Stimulated activated CD8-positive, alpha-beta memory T cell treated with anti-CD3 and anti-CD28 coated beads, Interleukin-4, amount 100 ng/mL, for 24 hours (primary cell): ENCODE measurements around the gene FAM234B.
"Not testable (repeated sequence)": the region's sequence is repeated elsewhere in the genome, so short reads cannot be mapped to it uniquely, and the experiment has no call there.

Experiments
- DNase-seq: peaks from one replicate; pipeline ENCODE4 v3.0.0-alpha.2; 2020; ENCODE audit warnings: low read depth

FAM234B gene

DNA sequence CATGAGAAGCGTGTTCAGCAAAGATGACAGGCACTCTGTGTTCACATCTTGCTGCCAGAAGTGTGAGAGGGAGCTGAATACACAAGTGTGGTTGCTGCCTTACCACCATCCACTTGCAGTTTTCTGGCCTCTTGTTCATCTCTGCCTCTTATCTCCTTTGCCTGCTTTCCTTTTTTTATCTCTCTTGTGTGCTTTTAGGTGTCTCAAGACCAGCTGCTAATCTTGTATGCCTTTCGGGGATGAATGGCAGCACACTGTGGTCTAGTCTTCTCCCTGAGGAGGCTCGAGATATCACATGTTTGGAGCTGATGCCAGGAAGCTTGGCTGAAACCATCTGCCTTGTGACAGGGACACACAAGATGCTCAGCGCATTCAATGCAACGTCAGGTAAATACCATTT lies 17.2 kb downstream of the FAM234B start:
- no peak for DNase-seq

DNA sequence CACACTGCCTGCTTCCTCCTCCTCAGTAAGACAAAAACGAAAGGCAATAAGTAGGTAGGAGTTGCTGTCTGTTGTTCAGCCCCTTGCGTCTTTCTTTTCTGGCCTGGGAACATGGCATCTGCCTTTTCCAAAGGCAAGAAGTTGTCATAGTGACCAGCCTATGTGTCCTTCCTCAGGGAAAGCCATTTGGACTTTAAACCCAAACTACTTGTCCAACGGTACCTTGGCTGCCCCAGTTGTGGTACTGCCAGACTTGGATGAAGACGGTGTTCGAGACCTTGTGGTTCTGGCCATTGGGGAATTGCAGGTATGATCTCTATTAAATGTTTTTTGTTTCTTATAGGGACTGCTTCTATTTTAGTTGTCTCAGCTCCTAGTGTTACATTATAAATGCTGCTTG lies 18.5 kb downstream of the FAM234B start:
- DNase-seq, result no peak

DNA sequence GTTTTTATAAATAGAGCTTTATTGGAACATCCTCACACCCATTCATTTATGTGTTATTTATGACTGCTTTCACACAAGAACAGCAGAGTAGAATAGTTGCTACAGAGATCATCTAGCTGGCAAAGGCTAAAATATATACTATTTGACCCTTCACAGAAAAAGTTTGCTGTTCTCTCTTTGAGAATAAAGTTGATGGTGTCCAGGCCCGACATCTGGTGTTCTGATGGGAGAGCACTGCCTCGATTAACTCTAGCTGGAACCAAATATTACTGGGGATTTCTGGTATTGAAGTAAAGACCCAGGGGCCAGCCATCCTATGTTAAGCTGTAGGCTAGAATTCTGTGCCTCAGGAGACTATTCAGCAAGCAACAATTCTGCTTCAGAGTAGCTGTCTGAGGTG lies 21.8 kb downstream of the FAM234B start:
- no peak for DNase-seq

DNA sequence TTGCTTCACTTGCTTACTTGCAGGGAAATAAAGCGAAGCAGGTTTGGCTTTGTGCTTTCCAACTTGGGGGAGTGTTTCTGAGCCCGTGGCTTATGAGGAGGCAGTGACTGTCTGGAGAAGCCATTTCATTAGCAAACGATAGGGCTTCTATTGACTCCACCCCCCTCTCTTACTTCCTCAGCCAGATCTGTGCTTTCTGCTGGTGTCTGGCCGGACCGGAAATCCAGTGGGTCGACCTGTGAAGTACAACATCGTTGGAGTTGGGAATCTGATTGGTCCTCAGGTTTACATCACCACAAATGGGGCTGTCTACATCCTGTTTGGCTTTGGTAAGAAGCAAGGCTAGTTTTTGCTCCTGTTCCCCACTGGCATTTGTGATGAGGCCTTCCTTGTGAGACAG lies 22.3 kb downstream of the FAM234B start:
- no peak for DNase-seq

DNA sequence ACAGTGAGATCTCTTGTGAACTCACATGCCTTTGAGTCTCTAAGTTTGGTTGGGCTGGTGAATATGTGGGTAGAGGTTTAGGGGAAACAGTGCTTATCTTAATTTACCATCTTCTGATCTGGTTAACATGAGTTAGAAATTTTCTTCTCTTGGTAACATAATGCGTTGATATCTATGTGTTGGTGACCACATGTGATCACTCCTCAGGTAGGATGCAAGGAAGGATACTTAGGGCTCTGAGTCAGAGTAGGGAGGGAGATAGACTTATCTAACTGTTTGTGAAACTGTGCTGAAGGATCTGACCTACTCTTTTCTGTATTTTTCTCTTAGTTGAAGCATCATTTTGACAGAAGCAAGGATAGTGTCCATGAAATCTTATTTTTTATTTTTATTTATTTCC lies 23.1 kb downstream of the FAM234B start:
- no peak for DNase-seq

DNA sequence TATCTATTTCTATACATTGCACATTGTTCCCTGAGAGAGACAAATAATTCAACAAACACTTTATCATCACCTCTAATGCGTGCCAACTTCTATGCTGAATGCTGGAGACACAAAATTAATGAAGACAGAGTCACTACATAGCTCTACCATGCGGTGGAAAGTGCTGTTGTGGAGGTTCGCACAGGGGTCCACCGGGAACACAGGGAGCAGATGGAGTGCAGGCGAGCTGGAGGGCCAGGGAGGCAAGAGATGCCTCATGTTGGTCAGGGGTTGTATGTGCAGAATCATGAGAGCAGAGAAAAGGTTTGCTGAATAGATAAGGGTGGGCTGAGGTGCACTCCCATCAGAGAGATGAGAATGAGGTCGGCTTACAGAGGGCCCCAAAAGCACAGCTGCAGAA lies 25.2 kb downstream of the FAM234B start:
- no peak for DNase-seq

DNA sequence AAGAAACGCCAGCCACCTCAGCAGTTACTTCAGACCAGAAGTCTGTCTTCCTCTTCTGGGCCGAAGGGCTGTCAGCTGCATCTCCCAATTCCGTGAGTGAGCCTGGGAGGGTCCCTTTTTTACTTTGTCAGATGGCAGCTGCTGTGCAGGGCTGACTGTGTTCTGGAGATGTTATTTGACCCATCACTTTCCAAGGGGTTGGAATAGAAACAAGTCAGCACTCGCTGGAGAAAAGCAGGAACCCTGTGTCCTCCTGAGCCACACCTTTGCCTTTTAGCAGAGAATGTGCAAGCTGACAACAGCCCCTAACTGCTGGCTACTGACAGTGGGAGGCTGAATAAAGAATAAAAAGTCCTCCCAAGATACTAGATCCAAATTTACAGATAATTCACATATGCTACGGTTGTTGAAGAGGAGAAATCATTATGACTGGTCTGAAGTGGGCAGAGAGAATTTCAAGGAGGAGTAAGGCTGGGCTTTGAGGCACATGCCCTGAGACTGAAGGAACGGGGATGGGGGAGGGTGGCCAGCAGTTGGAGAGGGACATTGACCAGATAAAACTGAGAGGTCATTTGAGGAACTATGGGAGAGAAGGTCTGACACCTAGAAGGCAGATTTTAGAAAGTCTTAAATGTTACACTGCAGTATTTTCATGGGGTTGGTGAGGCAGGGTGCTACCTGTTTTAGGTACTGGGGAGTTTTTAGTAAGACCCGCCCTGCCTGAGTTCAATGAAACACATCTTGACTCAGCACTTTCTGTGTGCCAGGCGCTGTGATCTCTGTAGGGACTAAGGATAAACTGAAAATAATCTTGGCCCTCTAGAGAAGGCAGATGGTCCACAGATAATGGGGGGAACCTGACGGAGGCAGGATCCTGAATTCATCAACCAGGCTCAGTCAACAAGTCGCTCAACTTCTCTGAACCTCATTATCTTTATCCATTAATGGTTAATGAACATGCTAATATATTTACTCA lies 27.4 kb downstream of the FAM234B start:
- no peak for DNase-seq

DNA sequence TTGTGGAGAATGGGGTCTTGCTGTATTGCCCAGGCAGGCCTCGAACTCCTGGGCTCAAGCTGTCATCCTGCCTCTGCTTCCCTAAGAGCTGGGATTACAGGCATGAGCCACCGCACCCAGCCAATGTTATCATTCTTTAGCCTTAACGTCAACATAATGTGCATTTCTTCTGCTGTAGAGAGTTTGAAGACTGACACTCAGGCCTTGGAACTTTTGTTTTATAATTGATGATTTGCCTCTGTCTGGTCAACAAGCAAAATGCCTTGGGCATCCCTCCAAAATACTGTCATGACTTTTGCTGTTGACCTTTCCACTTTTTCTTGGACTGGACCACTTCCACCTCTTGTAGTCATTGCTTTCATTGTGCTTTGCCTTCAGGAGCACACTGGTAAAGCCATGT lies 29.0 kb downstream of the FAM234B start:
- DNase-seq, result no peak

DNA sequence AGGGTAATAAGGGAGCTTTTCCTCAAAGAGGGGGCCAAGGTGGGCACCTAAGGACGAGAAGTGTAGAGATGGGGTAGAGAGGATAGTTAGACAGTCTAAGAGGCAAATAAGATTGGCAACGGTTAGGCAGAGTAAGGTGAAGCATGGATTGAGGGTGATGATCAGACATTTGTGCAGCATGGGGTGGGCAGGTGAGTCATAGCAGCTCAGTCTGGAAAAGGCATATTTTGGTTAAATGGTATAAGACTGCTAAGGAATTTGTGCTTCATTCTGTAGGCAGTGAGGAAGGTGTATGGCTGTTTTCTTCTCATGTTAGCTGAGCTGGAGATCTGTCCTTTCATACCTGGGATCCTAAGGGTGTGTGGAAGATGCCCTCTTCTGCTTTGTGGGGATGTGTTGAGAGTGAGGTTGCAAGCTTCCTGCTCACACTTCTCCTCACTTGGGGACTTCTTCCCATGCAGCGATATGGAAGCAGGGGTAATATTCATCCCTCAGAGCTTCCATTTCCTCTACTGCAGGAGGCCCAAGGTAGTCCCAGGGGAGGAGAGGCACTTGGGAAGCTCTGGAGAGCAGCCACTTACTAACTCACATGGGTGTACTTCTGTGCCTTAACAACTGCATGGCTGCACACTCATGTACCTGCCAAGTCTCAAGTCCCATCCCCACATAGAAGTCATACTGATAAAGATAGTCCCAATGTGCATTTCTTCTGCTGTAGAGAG lies 30.4 kb downstream of the FAM234B start:
- no peak for DNase-seq

DNA sequence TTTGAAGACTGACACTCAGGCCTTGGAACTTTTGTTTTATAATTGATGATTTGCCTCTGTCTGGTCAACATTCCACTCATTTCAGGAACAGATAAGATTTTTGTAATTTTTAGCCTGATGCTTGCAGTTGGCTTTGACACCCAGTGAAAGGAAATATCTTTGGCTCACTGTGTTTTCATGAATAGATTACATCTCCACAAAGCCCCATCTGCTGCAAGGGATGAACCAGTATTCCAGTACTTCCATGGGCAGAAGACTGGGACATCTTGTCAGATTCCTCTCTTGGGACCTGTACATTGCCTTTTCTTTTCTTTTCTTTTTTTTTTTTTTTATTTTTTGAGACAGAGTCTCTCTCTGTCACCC lies 30.9 kb downstream of the FAM234B start:
- DNase-seq, result no peak

DNA sequence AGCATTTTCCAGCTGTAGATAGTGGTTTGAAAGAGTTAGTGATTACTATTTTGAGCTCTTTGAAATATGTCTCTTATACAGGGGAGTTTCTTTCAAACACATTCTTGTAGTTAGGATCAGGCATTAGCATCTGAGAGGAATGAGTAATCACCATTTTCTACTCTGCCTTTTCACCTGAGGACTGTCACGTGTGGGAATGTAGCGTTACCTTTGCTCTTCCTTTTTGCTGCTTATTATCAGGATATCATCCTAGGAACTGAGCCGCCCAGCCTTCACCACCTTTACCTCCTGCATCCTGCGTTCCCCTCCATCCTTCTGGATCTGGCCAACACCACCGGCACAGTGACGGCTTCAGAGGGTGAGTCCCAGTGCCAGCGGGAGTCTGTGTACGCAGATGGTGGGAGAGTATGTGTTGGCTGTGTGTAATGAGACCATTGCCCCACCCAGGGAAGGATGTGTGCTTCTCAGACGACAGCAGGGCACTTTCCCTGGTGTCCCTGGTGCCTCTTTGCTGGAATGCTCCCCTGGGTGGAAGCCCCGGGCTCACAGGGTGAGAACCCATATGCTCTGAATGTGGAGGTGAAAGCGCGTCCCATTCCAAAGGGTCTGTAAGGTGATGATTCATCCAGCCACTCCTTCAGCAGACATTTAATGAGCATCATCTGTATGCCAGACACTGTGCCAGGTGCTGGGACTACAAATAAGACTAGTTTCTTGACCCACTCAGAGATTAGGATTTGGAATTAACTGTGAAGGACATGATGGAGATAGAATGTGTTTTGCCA lies 31.8 kb downstream of the FAM234B start:
- no peak for DNase-seq

DNA sequence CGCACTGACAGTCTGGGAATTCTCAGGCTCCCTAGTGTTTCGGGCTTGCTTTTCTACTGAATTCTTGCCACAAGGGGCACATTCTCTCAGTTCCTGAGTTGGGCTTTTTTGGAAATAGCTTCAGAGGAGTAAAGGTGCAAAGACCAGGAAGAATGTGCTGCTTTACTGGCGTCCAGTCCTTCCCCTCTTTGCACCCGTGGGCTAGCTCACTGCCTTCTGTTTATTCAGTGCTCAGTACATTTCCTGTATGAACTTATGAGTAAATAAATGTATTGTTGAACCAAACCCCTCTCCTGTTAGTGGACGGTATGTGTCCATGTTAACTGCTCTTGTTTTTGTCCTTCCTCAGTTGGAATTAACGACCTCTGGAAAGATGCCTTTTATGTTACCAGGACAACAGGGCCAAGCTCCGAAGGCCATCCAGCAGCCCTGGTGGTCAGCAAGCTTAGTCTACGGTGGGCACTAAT lies 35.3 kb downstream of the FAM234B start:
- DNase-seq, result no peak

DNA sequence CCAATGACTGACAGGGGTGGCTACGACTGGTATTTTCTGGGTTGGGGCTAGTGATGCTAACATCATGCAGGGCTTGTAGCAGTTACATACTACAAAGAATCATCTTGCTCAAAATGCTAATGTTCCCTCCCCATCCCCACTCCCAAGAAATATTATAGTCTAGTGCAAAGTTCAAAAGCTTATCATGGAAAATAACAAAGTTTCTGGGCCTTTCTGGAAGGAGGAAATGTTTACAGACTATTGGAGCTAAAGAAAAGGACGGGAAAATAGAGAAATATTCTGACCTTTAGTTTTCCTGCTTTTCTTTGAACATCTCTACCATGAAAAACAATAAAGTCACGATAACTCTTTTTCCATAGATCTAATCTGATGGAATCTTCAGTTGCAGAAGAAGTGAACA lies 36.1 kb downstream of the FAM234B start:
- no peak for DNase-seq

DNA sequence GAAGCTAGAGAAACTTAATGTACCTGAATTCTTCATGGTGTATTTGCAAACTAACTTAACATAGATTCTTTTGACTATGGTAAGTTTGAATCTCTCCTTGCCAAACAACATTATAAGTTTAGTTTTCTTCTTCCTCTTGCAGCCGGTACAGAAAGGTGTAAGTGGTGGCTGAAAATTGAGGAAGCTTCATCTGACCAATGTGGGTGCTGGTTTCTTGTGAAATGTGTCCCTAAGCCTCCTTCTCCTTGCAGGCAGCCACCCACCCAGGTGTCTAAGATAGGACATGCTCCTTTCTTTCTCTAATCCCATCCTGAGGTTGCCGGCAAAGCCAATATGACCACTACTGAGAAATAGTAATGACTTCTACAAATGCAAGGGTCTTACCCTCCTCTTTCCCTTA lies 38.7 kb downstream of the FAM234B start:
- no peak for DNase-seq

DNA sequence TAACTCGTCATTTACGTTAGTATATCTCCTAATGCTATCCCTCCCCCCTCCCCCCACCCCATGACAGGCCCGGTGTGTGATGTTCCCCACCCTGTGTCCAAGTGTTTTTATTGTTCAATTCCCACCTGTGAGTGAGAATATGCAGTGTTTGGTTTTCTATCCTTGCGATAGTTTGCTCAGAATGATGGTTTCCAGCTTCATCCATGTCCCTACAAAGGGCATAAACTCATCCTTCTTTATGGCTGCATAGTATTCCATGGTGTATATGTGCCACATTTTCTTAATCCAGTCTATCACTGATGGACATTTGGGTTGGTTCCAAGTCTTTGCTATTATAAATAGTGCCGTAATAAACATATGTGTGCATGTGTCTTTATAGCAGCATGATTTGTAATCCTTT lies 39.5 kb downstream of the FAM234B start:
- not testable (repeated sequence) for DNase-seq

DNA sequence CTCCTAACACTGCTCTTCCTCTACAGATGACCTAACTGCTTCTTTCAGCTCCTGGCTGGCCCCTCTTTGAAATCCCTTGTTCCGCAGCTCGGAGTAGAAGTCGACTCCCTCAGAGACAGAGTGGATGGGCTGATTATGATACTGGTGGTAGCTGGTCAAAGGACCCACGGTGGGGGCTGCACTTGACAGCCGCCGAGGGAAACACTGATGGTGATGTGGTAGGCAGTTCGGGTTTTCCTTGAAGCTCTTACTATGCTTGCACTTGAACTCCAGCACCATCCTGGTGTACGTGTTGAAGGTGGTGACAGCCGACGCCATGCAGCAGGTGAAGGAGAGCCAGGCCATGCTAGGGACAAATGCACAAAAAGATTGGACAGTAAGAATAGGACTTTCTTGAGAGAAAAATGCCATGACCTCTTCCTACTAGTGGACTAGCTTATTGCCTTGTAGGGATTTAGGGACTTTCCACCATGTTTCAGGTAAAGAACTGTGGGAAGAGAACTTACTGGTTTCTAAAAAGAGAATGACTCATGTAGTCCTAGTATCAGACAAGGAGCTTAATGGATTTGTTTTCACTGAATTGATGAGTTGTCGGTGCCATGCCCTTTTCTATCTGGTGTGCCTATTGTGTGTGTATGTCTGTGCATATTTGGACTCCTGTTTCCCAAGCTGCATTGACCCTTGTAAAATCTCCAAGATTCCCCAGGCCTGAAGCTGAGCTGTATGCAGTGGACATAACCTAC lies 40.9 kb downstream of the FAM234B start:
- no peak for DNase-seq

DNA sequence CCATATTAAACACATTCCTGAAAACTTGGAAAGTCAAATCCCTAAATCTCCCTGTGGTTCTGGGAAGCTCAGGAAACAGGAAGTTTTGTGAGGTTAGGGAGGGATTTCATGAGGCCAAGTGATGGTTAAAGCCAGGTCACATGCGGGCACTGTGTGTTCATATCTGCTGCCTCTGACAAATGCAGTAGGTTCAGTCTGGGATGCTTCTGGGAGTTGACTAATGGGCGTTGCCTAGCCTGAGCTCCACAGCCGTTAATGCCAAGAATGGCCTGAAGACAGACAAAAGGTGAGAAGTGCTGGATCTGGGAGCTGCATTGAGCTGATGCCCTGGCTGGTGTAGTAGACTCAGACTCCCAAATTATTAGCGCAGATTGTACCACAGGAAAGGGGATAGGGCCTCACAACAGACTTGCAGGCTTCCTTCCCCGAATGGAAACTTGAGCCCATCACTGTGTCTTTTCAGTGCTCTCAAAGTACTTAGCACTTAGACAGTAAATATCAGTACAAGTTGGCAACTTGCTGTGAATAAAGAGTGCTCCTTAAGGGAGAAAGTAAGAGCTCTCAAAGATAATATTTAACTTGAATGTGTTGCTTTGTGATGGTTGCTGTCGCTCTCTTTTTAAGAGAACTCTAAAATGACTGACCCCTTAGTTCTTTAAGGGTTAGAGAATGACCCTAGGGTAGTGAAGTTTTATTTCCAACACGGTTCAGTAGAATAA lies 41.9 kb downstream of the FAM234B start:
- no peak for DNase-seq

DNA sequence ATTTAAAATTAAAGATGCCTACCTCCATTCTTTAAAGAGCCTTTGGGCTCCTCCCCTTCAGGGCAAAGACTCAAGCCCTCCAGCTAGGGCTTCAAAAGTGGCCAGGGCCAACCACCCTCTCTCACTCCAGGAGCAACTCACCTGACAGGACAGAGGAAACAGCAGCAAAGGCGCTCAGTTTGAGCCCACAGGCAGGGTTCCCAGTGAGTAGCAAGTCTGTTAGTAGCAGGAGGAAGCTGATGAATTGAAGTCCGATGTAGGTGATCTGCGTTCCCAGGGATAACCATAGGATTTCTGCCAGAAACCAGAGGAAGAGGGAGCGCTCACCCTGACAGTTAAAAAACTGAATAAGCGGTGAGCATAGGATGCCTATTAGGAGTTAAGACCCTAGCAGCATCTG lies 43.6 kb downstream of the FAM234B start:
- no peak for DNase-seq

DNA sequence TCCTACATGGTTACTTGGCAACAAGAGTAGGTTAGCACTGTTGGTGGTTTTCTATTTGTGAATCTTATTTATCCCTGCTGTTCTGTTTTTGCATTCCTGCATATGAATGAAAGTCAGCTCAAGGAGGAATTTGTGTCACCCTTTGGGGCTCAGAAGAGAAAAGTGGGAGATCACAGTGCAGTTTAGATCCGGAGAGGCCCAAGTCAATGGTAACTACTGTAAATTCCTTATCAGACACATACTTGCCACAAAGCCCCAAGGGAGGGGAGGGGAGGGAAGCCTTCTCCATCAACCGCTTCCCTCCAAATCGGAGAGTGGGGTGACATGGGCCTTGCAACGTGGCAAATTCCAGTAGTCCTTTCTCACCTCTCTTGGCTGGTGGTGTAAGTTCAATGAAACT lies 44.3 kb downstream of the FAM234B start:
- no peak for DNase-seq

DNA sequence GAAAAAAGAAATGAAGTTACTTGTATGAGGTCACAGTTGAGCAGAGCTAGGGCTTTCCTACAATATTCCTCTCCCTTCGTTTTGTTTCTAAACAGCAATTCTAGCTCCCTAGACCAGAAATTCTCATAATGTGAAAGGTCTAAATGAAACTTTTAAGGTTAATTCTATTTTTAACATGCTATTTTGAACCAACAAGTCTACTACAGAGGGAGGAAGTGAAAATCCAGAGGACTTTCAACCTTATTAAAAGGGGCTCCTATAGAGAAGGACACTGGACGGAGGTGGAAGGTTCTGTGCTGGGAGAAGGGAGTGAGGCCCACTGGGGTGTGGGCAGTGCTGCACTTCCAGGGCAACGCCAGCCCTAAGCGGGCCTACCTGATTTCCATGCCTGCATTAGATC lies 45.9 kb downstream of the FAM234B start:
- no peak for DNase-seq

DNA sequence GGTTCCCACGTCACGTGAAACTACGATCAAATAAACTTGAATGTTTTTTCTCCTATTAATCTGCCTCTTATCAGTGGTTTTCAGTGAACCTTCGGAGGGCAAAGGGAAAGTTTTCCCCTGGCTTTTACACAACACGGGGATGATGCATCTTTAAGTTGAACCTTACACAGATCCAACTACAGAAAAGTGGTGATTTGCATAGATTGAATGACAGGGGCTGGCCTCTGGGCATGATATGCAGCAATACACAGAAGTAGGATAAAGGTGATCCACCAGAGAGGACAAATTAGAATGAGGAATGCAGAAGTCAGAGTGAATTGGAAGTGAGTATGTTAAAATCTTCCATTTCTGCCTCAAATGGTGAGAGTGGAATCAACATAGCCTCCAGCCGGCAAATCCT lies 47.7 kb downstream of the FAM234B start:
- DNase-seq, result no peak
